Measurements from ENCODE around the gene TSC22D1. TPM values are rescaled to one million over a fixed set of nuclear protein-coding genes. Genes with fewer than 3 reads are reported as not detected.

TSC22D1 gene
- total RNA-seq, 1 donor from 2014 or later: 8.1 TPM

- intact Hi-C loops (cut with micrococcal nuclease): no loop called here
Observed at GRCh38 chr13:44388427-44389059, 187.6 kb downstream of the TSC22D1 start.

- intact Hi-C loops (cut with micrococcal nuclease): no loop called here
Observed at GRCh38 chr13:44386913-44387556, 189.1 kb downstream of the TSC22D1 start.

GRCh38 chr13:44385847-44386246 is 190.3 kb downstream of the TSC22D1 start:
- intact Hi-C loops (cut with micrococcal nuclease): no loop called here

GRCh38 chr13:44385401-44385800 is 190.7 kb downstream of the TSC22D1 start:
- intact Hi-C loops (cut with micrococcal nuclease): no loop called here

- intact Hi-C loops (cut with micrococcal nuclease): no loop called here
Observed at GRCh38 chr13:44384778-44385177, 191.4 kb downstream of the TSC22D1 start.

GRCh38 chr13:44383945-44384344 is 192.2 kb downstream of the TSC22D1 start:
- intact Hi-C loops (cut with micrococcal nuclease): no loop called here

GRCh38 chr13:44382635-44383145 is 193.4 kb downstream of the TSC22D1 start:
- intact Hi-C loops (cut with micrococcal nuclease): no loop called here

Other genes with a start within 250 kb of the TSC22D1 start
- gene SERP2, start 202.5 kb downstream of the TSC22D1 start, total RNA-seq: 0.80 and 1.7 TPM in 2 replicates

Measured in T-helper 1 cell treated with Interleukin-12 subunit alpha and Interleukin-12 subunit beta and Interleukin-4 antibody, amounts not matched to agents 30 ng/mL and 1 ng/mL, for 36 hours (primary cell).